HepG2 (cell line): ENCODE data around the gene ALPK1. TPM values are rescaled to one million over a fixed set of nuclear protein-coding genes. Genes with fewer than 3 reads are reported as not detected.

Experiments
- ATAC-seq: fragments of 200-7000 bp; cut with Tn5 transposase; 3 replicates; pipeline ENCODE4 v1.9.1; 2020; ENCODE audit warnings: mild to moderate bottlenecking, moderate library complexity
- BruUV-seq: library from RNA; stranded (reverse); fragments of 400-500 nt; replicated peaks from 2 replicates; lab custom pipeline; 2021; lab: Mats Ljungman, UMichigan
- CTCF ChIA-PET: fragments of 300-600 bp; formaldehyde crosslinking; extraction: SDS; loops from one replicate; lab custom pipeline; 2021; ENCODE audit warnings: low total read pairs, inconsistent platforms, low intra/inter-chr PET ratio; lab: Yijun Ruan, JAX
- POLR2A ChIA-PET: fragments of 350-600 bp; sonication (Branson Sonifier 250); formaldehyde crosslinking; loops from one replicate; lab custom pipeline; 2020; ENCODE audit warnings: antibody characterized with exemption, inconsistent platforms; lab: Yijun Ruan, JAX
- DNase-seq: peaks from one replicate; pipeline ENCODE4 v3.0.0-alpha.2; 2015; ENCODE audit warnings: low spot score
- FAIRE-seq: peaks from 3 replicates; lab custom pipeline; 2011; peaks lifted over from hg19 to GRCh38; lab: Jason Lieb, UNC
- H2AFZ ChIP-seq: one replicate; pipeline ENCODE4 v1.6.1; 2011; ENCODE audit warnings: low read length, inconsistent platforms
- H3K27ac ChIP-seq: fragments of 300-600 bp; 3 replicates; pipeline ENCODE4 v1.8.0; 2011; ENCODE audit warnings: mixed run types, mild to moderate bottlenecking, mixed read lengths, low read length, inconsistent platforms; ENCODE audit not compliant: insufficient read depth; ENCODE audit errors: extremely low read length
- H3K27me3 ChIP-seq, 2 experiments: fragments of 200-600 bp in 1 of 2; 2 replicates in 1 of 2; 3 replicates in 1 of 2; pipeline versions ENCODE4 v1.6.0 to v1.8.0; 2011; ENCODE audit warnings: low read length in 2 of 2, mild to moderate bottlenecking in 2 of 2, moderate library complexity in 2 of 2, inconsistent platforms in 1 of 2; ENCODE audit not compliant: insufficient read depth in 2 of 2, control insufficient read depth in 1 of 2
- H3K36me3 ChIP-seq, 2 experiments: fragments of 200-600 bp in 1 of 2; replicated peaks in 1 of 2; 2 replicates in 1 of 2; 3 replicates in 1 of 2; pipeline versions ENCODE4 v1.5.1 to v1.8.0; 2011; ENCODE audit warnings: low read length in 2 of 2, inconsistent platforms in 1 of 2; ENCODE audit not compliant: insufficient read depth in 2 of 2, control insufficient read depth in 1 of 2
- H3K4me1 ChIP-seq: 2 replicates; pipeline ENCODE4 v1.5.1; 2012; ENCODE audit warnings: low read length, inconsistent platforms; ENCODE audit not compliant: insufficient read depth
- H3K4me2 ChIP-seq: 2 replicates; pipeline ENCODE4 v1.6.0; 2011; ENCODE audit warnings: low read depth, low read length, inconsistent platforms
- H3K4me3 ChIP-seq, 3 experiments: fragments of 200-600 bp in 1 of 3; sonication (generic), shearing (Covaris generic) in 1 of 3; replicated peaks in 1 of 3; 2 replicates each; pipeline ENCODE4 v1.5.1; 2011 to 2016; ENCODE audit warnings: low read length in 3 of 3, inconsistent platforms in 2 of 3, low read depth in 2 of 3, mild to moderate bottlenecking in 2 of 3, control low read depth in 1 of 3, mixed read lengths in 1 of 3; ENCODE audit not compliant: insufficient read depth in 1 of 3
- H3K79me2 ChIP-seq: one replicate; pipeline ENCODE4 v1.6.1; 2011; ENCODE audit warnings: low read length, inconsistent platforms; ENCODE audit not compliant: insufficient read depth
- H3K9ac ChIP-seq: 2 replicates; pipeline ENCODE4 v1.6.0; 2011; ENCODE audit warnings: mild to moderate bottlenecking, low read depth, low read length, inconsistent platforms; ENCODE audit not compliant: insufficient read depth
- H3K9me3 ChIP-seq: 2 replicates; pipeline ENCODE4 v1.5.1; 2012; ENCODE audit warnings: mild to moderate bottlenecking, low read length
- H4K20me1 ChIP-seq: 2 replicates; pipeline ENCODE4 v1.6.0; 2011; ENCODE audit warnings: inconsistent platforms, mild to moderate bottlenecking, low read length, moderate library complexity; ENCODE audit not compliant: insufficient read depth
- BRCA1 ChIP-seq: sonication (generic); formaldehyde crosslinking; IDR thresholded peaks from 2 replicates; pipeline ENCODE4 v1.4.0; 2020; ENCODE audit warnings: missing genetic modification reagents
- FIP1L1 ChIP-seq: fragments of 200-400 bp; formaldehyde crosslinking; IDR thresholded peaks from 2 replicates; pipeline ENCODE4 v1.6.1; 2018; ENCODE audit warnings: low read depth, mild to moderate bottlenecking, low read length, moderate library complexity, borderline replicate concordance; ENCODE audit not compliant: insufficient read depth
- HIVEP1 ChIP-seq: sonication (generic); formaldehyde crosslinking; IDR thresholded peaks from 2 replicates; pipeline ENCODE4 v1.4.0; 2020; ENCODE audit warnings: mild to moderate bottlenecking, missing genetic modification reagents
- HOXA3 ChIP-seq: sonication (generic); formaldehyde crosslinking; IDR thresholded peaks from 2 replicates; pipeline ENCODE4 v1.5.0; 2020; ENCODE audit warnings: missing genetic modification reagents
- IKZF4 ChIP-seq: sonication (generic); formaldehyde crosslinking; IDR thresholded peaks from 2 replicates; pipeline ENCODE4 v1.5.1; 2020; ENCODE audit warnings: borderline replicate concordance, mild to moderate bottlenecking, low read depth, missing genetic modification reagents; ENCODE audit errors: not compliant biosample characterization
- KAT2B ChIP-seq: fragments of 150-350 bp; IDR thresholded peaks from 2 replicates; pipeline ENCODE4 v1.6.1; 2014; ENCODE audit warnings: low read depth, low read length, borderline replicate concordance
- KAT8 ChIP-seq: IDR thresholded peaks from 2 replicates; pipeline ENCODE4 v1.6.1; 2016; ENCODE audit warnings: missing genetic modification reagents, missing compliant biosample characterization
- NFE2L1 ChIP-seq: sonication (generic); formaldehyde crosslinking; IDR thresholded peaks from 2 replicates; pipeline ENCODE4 v1.4.0; 2020; ENCODE audit warnings: missing genetic modification reagents, mild to moderate bottlenecking, borderline replicate concordance
- ONECUT2 ChIP-seq: sonication (generic); formaldehyde crosslinking; IDR thresholded peaks from 2 replicates; pipeline ENCODE4 v1.4.0; 2020; ENCODE audit warnings: missing genetic modification reagents
- RAD21 ChIP-seq: fragments of 450-650 bp; formaldehyde crosslinking; IDR thresholded peaks from 2 replicates; pipeline ENCODE4 v1.5.0; 2020; ENCODE audit warnings: mild to moderate bottlenecking
- SIN3A ChIP-seq: IDR thresholded peaks from 2 replicates; pipeline ENCODE4 v1.6.1; 2011; ENCODE audit warnings: low read depth, mild to moderate bottlenecking, control low read depth, low read length, borderline replicate concordance
- SOX6 ChIP-seq, 2 experiments: fragments of 450-650 bp in 1 of 2; sonication (generic) in 1 of 2; formaldehyde crosslinking in 1 of 2; IDR thresholded peaks; 2 replicates each; pipeline versions ENCODE4 v1.4.0 to v1.6.1; 2017 to 2020; ENCODE audit warnings: antibody characterized with exemption in 1 of 2, mild to moderate bottlenecking in 1 of 2, missing genetic modification reagents in 1 of 2
- TEAD2 ChIP-seq: sonication (generic); formaldehyde crosslinking; IDR thresholded peaks from 2 replicates; pipeline ENCODE4 v1.9.0; 2021; ENCODE audit warnings: missing genetic modification reagents
- ZFAT ChIP-seq: sonication (generic); formaldehyde crosslinking; conservative IDR thresholded peaks from 2 replicates; pipeline ENCODE4 v1.8.1; 2023; ENCODE audit warnings: missing genetic modification reagents, inconsistent platforms
- ZKSCAN8 ChIP-seq: IDR thresholded peaks from 2 replicates; pipeline ENCODE4 v1.6.1; 2016; ENCODE audit warnings: borderline replicate concordance, missing genetic modification reagents, missing compliant biosample characterization
- ZNF616 ChIP-seq: sonication (generic); formaldehyde crosslinking; IDR thresholded peaks from 2 replicates; pipeline ENCODE4 v1.5.0; 2020; ENCODE audit warnings: low read depth, mild to moderate bottlenecking, missing genetic modification reagents
- ZNF674 ChIP-seq: sonication (generic); formaldehyde crosslinking; IDR thresholded peaks from 2 replicates; pipeline ENCODE4 v1.5.0; 2020; ENCODE audit warnings: low read depth, mild to moderate bottlenecking, missing genetic modification reagents
- WGBS: methylation state at CpG from one replicate; pipeline ENCODE4 v1.1.6; 2017; ENCODE audit warnings: low lambda C conversion rate; 5-methylcytosine and 5-hydroxymethylcytosine counted together
- in situ Hi-C: cut with HindIII; loops from 2 replicates; pipeline ENCODE4 v1.10.0; 2017; ENCODE audit warnings: low pct_unique_long_range_greater_than_20kb; ENCODE audit not compliant: extremely low pct_ligation_motif_present
- intact Hi-C: fragments of 100-400 bp; cut with micrococcal nuclease; formaldehyde crosslinking; loops from one replicate; pipeline ENCODE4 v1.10.0; 2022; ENCODE audit not compliant: unreplicated experiment
- polyA plus RNA-seq, 8 experiments: library from polyadenylated mRNA; depleted of rRNA in 3 of 8; stranded (reverse) in 7 of 8; unstranded in 1 of 8; fragments of >200 nt; fragmentation: Illumina TruSeq in 4 of 8; extraction: Trizol in 4 of 8; gene quantifications; 2 replicates each; pipeline versions ENCODE4 v1.2.1 to v1.2.3, GENCODE V29; 2011 to 2016; ENCODE audit warnings: low read depth in 4 of 8, missing spikeins in 1 of 8, mixed read lengths in 1 of 8; ENCODE audit not compliant: insufficient read depth in 1 of 8
- total RNA-seq, 5 experiments: library from RNA; depleted of rRNA; stranded (reverse); fragments of >200 nt; fragmentation: Illumina TruSeq; extraction: Trizol; gene quantifications; 2 replicates each; pipeline ENCODE4 v1.2.3, GENCODE V29; 2016; ENCODE audit warnings: low read depth in 1 of 5
- TF ChIP-seq, protein P1 (sequence below): sonication (generic); formaldehyde crosslinking; IDR thresholded peaks from 2 replicates; pipeline ENCODE4 v1.5.0; 2020; ENCODE audit warnings: missing genetic modification reagents
- TF ChIP-seq, protein P2 (sequence below): sonication (generic); formaldehyde crosslinking; IDR thresholded peaks from 2 replicates; pipeline ENCODE4 v1.8.0; 2022; ENCODE audit warnings: mild to moderate bottlenecking, missing genetic modification reagents, moderate library complexity

ALPK1 gene
- total and polyA plus RNA-seq, 2 of the 13 experiments (the other 11 are each of a cell fraction or from before 2014, with no cell fraction given) = 0.61 to 1.3 TPM

DNA sequence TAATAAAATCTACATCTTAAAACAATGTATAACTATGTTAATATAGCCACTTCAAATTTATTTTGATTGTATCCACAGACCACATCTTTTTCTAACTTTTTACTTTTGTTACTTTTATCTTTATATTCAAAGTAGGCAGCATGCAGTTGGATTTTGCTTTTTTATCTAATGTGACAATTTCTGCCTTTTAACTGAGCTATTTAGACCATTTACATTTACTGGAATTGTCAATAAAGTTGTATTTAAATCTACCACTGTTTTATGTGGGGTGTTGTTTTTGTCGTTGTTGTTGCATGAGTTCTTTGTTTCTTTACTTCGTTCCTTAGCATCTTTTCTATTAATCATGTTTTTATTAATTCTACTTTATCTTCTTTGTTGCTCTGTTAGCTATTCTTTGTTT, 176.8 kb downstream of the ALPK1 start:
- FAIRE-seq = no peak
- Histone ChIP-seq H3K4me1 (no peaks in the 10 kb centered on the region), H3K27me3 (no peaks in the 10 kb centered on the region)
- in situ Hi-C loops = no loop called here
- TF ChIP-seq KAT8 (CRISPR knock-in tag) (no peak), IKZF4 (CRISPR knock-in tag) (no peak), TEAD2 (CRISPR knock-in tag) (no peak), HIVEP1 (no peak), SIN3A (no peak), KAT2B (no peak), NFE2L1 (CRISPR knock-in tag) (no peak), RAD21 (CRISPR knock-in tag) (no peak), ZNF674 (CRISPR knock-in tag) (no peak), FIP1L1 (no peak), BRCA1 (CRISPR knock-in tag) (no peak), ZFAT (no peak), ZNF616 (CRISPR knock-in tag) (no peak), ZKSCAN8 (CRISPR knock-in tag) (no peak), HOXA3 (CRISPR knock-in tag) (no peak), SOX6 (IDR thresholded peaks at IDR 0.05) (no peak), SOX6 (CRISPR knock-in tag; IDR thresholded peaks at IDR 0.05) (no peak), ONECUT2 (CRISPR knock-in tag) (no peak)
- TF ChIP-seq, protein P1, sequence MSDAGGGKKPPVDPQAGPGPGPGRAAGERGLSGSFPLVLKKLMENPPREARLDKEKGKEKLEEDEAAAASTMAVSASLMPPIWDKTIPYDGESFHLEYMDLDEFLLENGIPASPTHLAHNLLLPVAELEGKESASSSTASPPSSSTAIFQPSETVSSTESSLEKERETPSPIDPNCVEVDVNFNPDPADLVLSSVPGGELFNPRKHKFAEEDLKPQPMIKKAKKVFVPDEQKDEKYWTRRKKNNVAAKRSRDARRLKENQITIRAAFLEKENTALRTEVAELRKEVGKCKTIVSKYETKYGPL (CRISPR knock-in tag) = no peak
- TF ChIP-seq, protein P2, sequence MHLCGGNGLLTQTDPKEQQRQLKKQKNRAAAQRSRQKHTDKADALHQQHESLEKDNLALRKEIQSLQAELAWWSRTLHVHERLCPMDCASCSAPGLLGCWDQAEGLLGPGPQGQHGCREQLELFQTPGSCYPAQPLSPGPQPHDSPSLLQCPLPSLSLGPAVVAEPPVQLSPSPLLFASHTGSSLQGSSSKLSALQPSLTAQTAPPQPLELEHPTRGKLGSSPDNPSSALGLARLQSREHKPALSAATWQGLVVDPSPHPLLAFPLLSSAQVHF (CRISPR knock-in tag) = no peak
- TF ChIP-seq, all 625 proteins: peak for 0
- Histone ChIP-seq H3K9me3 (no peaks in the 10 kb centered on the region), H4K20me1 (no peaks in the 10 kb centered on the region), H2AFZ (no peak overlapping the region), H3K4me2 (no peak overlapping the region), H3K9ac (no peak overlapping the region), H3K27ac (no peak overlapping the region), H3K4me3 (no peak overlapping the region), H3K36me3 (no peaks in the 10 kb centered on the region), H3K79me2 (no peaks in the 10 kb centered on the region)
- ATAC-seq (no peak), DNase-seq (no peak)
- intact Hi-C loops = no loop called here
- ChIA-PET POLR2A (no interaction called here), CTCF (no interaction called here)
- no TSS peak for BruUV-seq
- 0% methylated on average over 2 of the region's 2 CpGs for WGBS
